Keratinocyte (primary cell): ENCODE results near the gene FRMPD2. TPM values are rescaled to one million over a fixed set of nuclear protein-coding genes. Genes with fewer than 3 reads are reported as not detected.

ENCODE experiments used
- DNase-seq: peaks from one replicate; pipeline ENCODE4 v3.0.0-alpha.2; 2011; ENCODE audit warnings: low read depth, missing footprints, low spot score
- FAIRE-seq: peaks from 2 replicates; lab custom pipeline; 2011; peaks lifted over from hg19 to GRCh38; lab: Jason Lieb, UNC
- H2AFZ ChIP-seq: 2 replicates; pipeline ENCODE4 v1.6.0; 2012; ENCODE audit warnings: low read length, control low read depth, inconsistent platforms; ENCODE audit not compliant: control insufficient read depth
- H3K27ac ChIP-seq: 2 replicates; pipeline ENCODE4 v1.5.1; 2011; ENCODE audit warnings: low read length; ENCODE audit not compliant: control insufficient read depth, insufficient read depth
- H3K27me3 ChIP-seq: 3 replicates; pipeline ENCODE4 v1.6.0; 2011; ENCODE audit warnings: low read length; ENCODE audit not compliant: control insufficient read depth, insufficient read depth; ENCODE audit errors: extremely low read depth
- H3K36me3 ChIP-seq, 2 experiments: 2 replicates in 1 of 2; 3 replicates in 1 of 2; pipeline ENCODE4 v1.5.1; 2011; ENCODE audit warnings: low read length in 2 of 2, mild to moderate bottlenecking in 1 of 2; ENCODE audit not compliant: control insufficient read depth in 2 of 2, insufficient read depth in 2 of 2; ENCODE audit errors: extremely low read depth in 1 of 2
- H3K4me1 ChIP-seq: 3 replicates; pipeline ENCODE4 v1.5.1; 2011; ENCODE audit warnings: low read length; ENCODE audit not compliant: control insufficient read depth, insufficient read depth; ENCODE audit errors: extremely low read depth
- H3K4me2 ChIP-seq: 3 replicates; pipeline ENCODE4 v1.6.0; 2011; ENCODE audit warnings: low read depth, low read length; ENCODE audit not compliant: control insufficient read depth, insufficient read depth; ENCODE audit errors: extremely low read depth
- H3K4me3 ChIP-seq, 3 experiments: fragments of 200-600 bp in 1 of 3; sonication (generic) in 1 of 3; 2 replicates in 2 of 3; 3 replicates in 1 of 3; pipeline ENCODE4 v1.5.1; 2011 to 2016; ENCODE audit warnings: low read length in 3 of 3, mild to moderate bottlenecking in 3 of 3, control low read depth in 2 of 3, inconsistent platforms in 1 of 3, low read depth in 1 of 3, mixed read lengths in 1 of 3, mixed run types in 1 of 3, moderate library complexity in 1 of 3; ENCODE audit not compliant: control insufficient read depth in 2 of 3, insufficient read depth in 2 of 3; ENCODE audit errors: extremely low read depth in 1 of 3
- H3K79me2 ChIP-seq: 2 replicates; pipeline ENCODE4 v1.6.0; 2012; ENCODE audit warnings: low read length; ENCODE audit not compliant: control insufficient read depth, insufficient read depth
- H3K9ac ChIP-seq: 3 replicates; pipeline ENCODE4 v1.6.0; 2011; ENCODE audit warnings: low read length; ENCODE audit not compliant: control insufficient read depth, insufficient read depth; ENCODE audit errors: extremely low read depth
- H3K9me1 ChIP-seq: 3 replicates; pipeline ENCODE4 v1.6.0; 2011; ENCODE audit warnings: low read length; ENCODE audit not compliant: control insufficient read depth, insufficient read depth; ENCODE audit errors: extremely low read depth
- H3K9me3 ChIP-seq: 2 replicates; pipeline ENCODE4 v1.5.1; 2012; ENCODE audit warnings: low read depth, low read length; ENCODE audit not compliant: control insufficient read depth
- H4K20me1 ChIP-seq: 3 replicates; pipeline ENCODE4 v1.6.0; 2011; ENCODE audit warnings: low read length; ENCODE audit not compliant: control insufficient read depth, insufficient read depth; ENCODE audit errors: extremely low read depth
- CTCF ChIP-seq, 3 experiments: IDR thresholded peaks in 1 of 3; conservative IDR thresholded peaks in 1 of 3; optimal IDR thresholded peaks in 1 of 3; 2 replicates in 2 of 3; 3 replicates in 1 of 3; pipeline versions ENCODE3 to v1.5.1; 2011; ENCODE audit warnings: low read length in 3 of 3, mild to moderate bottlenecking in 3 of 3, moderate library complexity in 2 of 3, control low read depth in 1 of 3, inconsistent platforms in 1 of 3; ENCODE audit not compliant: insufficient read depth in 2 of 3; ENCODE audit errors: extremely low read depth in 1 of 3
- EZH2 ChIP-seq: IDR thresholded peaks from one replicate; pipeline ENCODE4 v1.6.1; 2012; ENCODE audit warnings: inconsistent platforms, mild to moderate bottlenecking, low read length, moderate library complexity
- dilution Hi-C: fragments of 300-500 bp; cut with MboI; formaldehyde crosslinking; loops from one replicate; pipeline ENCODE4 v1.7.0; 2020; ENCODE audit warnings: low sequenced_read_pairs; ENCODE audit not compliant: extremely low pct_ligation_motif_present
- polyA plus RNA-seq, 5 experiments: library from polyadenylated mRNA; depleted of rRNA in 3 of 5; stranded (reverse) in 3 of 5; stranded (forward) in 1 of 5; unstranded in 1 of 5; fragments of >200 nt; gene quantifications; 1 replicate in 1 of 5; 2 replicates in 3 of 5; 3 replicates in 1 of 5; pipeline versions ENCODE4 v1.2.1 to v1.2.3, GENCODE V29; 2011 to 2012; ENCODE audit warnings: missing spikeins in 2 of 5, low read depth in 1 of 5, low replicate concordance in 1 of 5

The FRMPD2 gene
- polyA plus RNA-seq, 1 donor (not counting 4 experiments of a cell fraction or from before 2014, with no cell fraction given) = not detected

GRCh38 chr10:48192881-48193450 lies 81.5 kb downstream of the FRMPD2 start:
- dilution Hi-C loops = no loop called here
- Histone ChIP-seq H3K9me3 (no peaks in the 10 kb centered on the region), H3K27me3 (peaks cover 12% of the 10 kb centered on the region), H3K9me1 (no peaks in the 10 kb centered on the region), H3K4me3 (no peak overlapping the region), H3K79me2 (no peaks in the 10 kb centered on the region), H3K4me2 (no peak overlapping the region), H2AFZ (no peak overlapping the region), H4K20me1 (no peaks in the 10 kb centered on the region), H3K9ac (no peak overlapping the region), H3K4me1 (no peaks in the 10 kb centered on the region), H3K27ac (no peak overlapping the region), H3K36me3 (no peaks in the 10 kb centered on the region)
- FAIRE-seq (no peak), DNase-seq (no peak)
- TF ChIP-seq CTCF (optimal IDR thresholded peaks at IDR 0.05 in 1 of 3, IDR thresholded peaks at IDR 0.05 in 1 of 3, conservative IDR thresholded peaks at IDR 0.05 in 1 of 3; ENCODE audit: extremely low read depth in 1 of 3, insufficient read depth in 2 of 3, low read length in 3 of 3) (no peak), EZH2 (no peak)

- dilution Hi-C loops = no loop called here
- no peak for TF ChIP-seq EZH2
- no peak for TF ChIP-seq CTCF (optimal IDR thresholded peaks at IDR 0.05 in 1 of 3, IDR thresholded peaks at IDR 0.05 in 1 of 3, conservative IDR thresholded peaks at IDR 0.05 in 1 of 3; ENCODE audit: extremely low read depth in 1 of 3, insufficient read depth in 2 of 3, low read length in 3 of 3)
- H3K4me2 ChIP-seq = no peak overlapping the region
- DNase-seq (no peak), FAIRE-seq (no peak)
- H3K9ac ChIP-seq = no peak overlapping the region
- H3K79me2 ChIP-seq = no peaks in the 10 kb centered on the region
- H3K27me3 ChIP-seq = peaks cover 10% of the 10 kb centered on the region
- no peaks in the 10 kb centered on the region for H3K4me1 ChIP-seq
- H3K9me1 ChIP-seq = no peaks in the 10 kb centered on the region
- H2AFZ ChIP-seq = no peak overlapping the region
- no peaks in the 10 kb centered on the region for H3K36me3 ChIP-seq
- no peak overlapping the region for H3K27ac ChIP-seq
- no peaks in the 10 kb centered on the region for H3K9me3 ChIP-seq
- no peaks in the 10 kb centered on the region for H4K20me1 ChIP-seq
- no peak overlapping the region for H3K4me3 ChIP-seq
These were observed 86.6 kb downstream of the FRMPD2 start for GRCh38 chr10:48187713-48188485.
